NCI-H345 (cell line): ENCODE measurements around the gene TANC1.

Experiments used
- DNase-seq: peaks from one replicate; lab custom pipeline; 2025; lab: John Stamatoyannopoulos, UW

The TANC1 gene

GRCh38 chr2:158968396-158969161 lies at the start of gene TANC1:
TSS of gene TANC1 (plus strand) at chr2:158968640. CDS start at chr2:159065911, 97,271 bp downstream.
- DNase-seq: peak; percentile 89

GRCh38 chr2:158921599-158922408 lies 46.6 kb upstream of the TANC1 start:
- DNase-seq: no peak

- DNase-seq: no peak
Measured at GRCh38 chr2:158922601-158923000, 45.8 kb upstream of the TANC1 start.

- peak; percentile 57 for DNase-seq
Measured at GRCh38 chr2:158923180-158923594, 45.3 kb upstream of the TANC1 start.

GRCh38 chr2:158923641-158924040 lies 44.8 kb upstream of the TANC1 start:
- DNase-seq: no peak

- no peak for DNase-seq
Measured at GRCh38 chr2:158926478-158926948, 41.9 kb upstream of the TANC1 start.

GRCh38 chr2:158928515-158928914 lies 39.9 kb upstream of the TANC1 start:
- no peak for DNase-seq

- no peak for DNase-seq
Measured at GRCh38 chr2:158928965-158929364, 39.5 kb upstream of the TANC1 start.

GRCh38 chr2:158931572-158931971 lies 36.9 kb upstream of the TANC1 start:
- no peak for DNase-seq

- DNase-seq: no peak
Measured at GRCh38 chr2:158932131-158932645, 36.3 kb upstream of the TANC1 start.

GRCh38 chr2:158934170-158934569 lies 34.3 kb upstream of the TANC1 start:
- DNase-seq: no peak

GRCh38 chr2:158935617-158936016 lies 32.8 kb upstream of the TANC1 start:
- DNase-seq: no peak

- DNase-seq: no peak
Measured at GRCh38 chr2:158936978-158937377, 31.5 kb upstream of the TANC1 start.

- DNase-seq: no peak
Measured at GRCh38 chr2:158940356-158940755, 28.1 kb upstream of the TANC1 start.

GRCh38 chr2:158943973-158944372 lies 24.5 kb upstream of the TANC1 start:
- DNase-seq: no peak

GRCh38 chr2:158948964-158949699 lies 19.3 kb upstream of the TANC1 start:
- DNase-seq: no peak

- no peak for DNase-seq
Measured at GRCh38 chr2:158953454-158953853, 15.0 kb upstream of the TANC1 start.

GRCh38 chr2:158953926-158954763 lies 14.3 kb upstream of the TANC1 start:
- DNase-seq: peak; percentile 85

GRCh38 chr2:158955842-158956365 lies 12.5 kb upstream of the TANC1 start:
- no peak for DNase-seq

GRCh38 chr2:158958365-158958764 lies 10.1 kb upstream of the TANC1 start:
- DNase-seq: no peak

- no peak for DNase-seq
Measured at GRCh38 chr2:158960193-158960592, 8.2 kb upstream of the TANC1 start.
